Measurements from ENCODE around the gene MYO18A. TPM values are rescaled to one million over a fixed set of nuclear protein-coding genes. Genes with fewer than 3 reads are reported as not detected.
"Not testable (repeated sequence)": the region's sequence is repeated elsewhere in the genome, so short reads cannot be mapped to it uniquely, and the experiment has no call there.

Gene MYO18A
- total RNA-seq = 100 to 1,000 TPM; 106 to 332 TPM

- no peaks in the 10 kb centered on the region for H3K36me3 ChIP-seq
- H3K27me3 ChIP-seq (replicated peaks; ENCODE audit: insufficient read depth) = no peaks in the 10 kb centered on the region
- DNase-seq (ENCODE audit: low spot score) = no peak
- no peaks in the 10 kb centered on the region for H3K9me3 ChIP-seq
- peak; percentile 91 for TF ChIP-seq CTCF (IDR thresholded peaks at IDR 0.05)
- H3K4me3 ChIP-seq = peak within 1 kb of the TSS; percentile 82
- peak within 1 kb of the TSS; percentile 83 to 85 for H3K27ac ChIP-seq
- ATAC-seq (ENCODE audit: insufficient number of reproducible peaks, low FRiP score, low read depth) = peak; percentile 68
- peaks cover 22 to 48% of the 10 kb centered on the region in 2 donors for H3K4me1 ChIP-seq (ENCODE audit: control insufficient read depth in 1 of 2, low read depth in 2 of 2)
Observed at GRCh38 chr17:29180034-29180787, at the start of gene MYO18A. Gene MYO18A, minus strand, starts transcription at chr17:29180398. Its CDS starts 13,458 bp downstream, at chr17:29166940.

- ATAC-seq (ENCODE audit: insufficient number of reproducible peaks, low FRiP score, low read depth) (no peak), DNase-seq (ENCODE audit: low spot score) (no peak)
- H3K27ac ChIP-seq = no peak overlapping the region
- no peaks in the 10 kb centered on the region for H3K4me1 ChIP-seq (ENCODE audit: control insufficient read depth in 1 of 2, low read depth in 2 of 2)
- no peaks in the 10 kb centered on the region for H3K9me3 ChIP-seq
- TF ChIP-seq CTCF (IDR thresholded peaks at IDR 0.05) = no peak
- H3K4me3 ChIP-seq = no peak overlapping the region
- H3K36me3 ChIP-seq = no peaks in the 10 kb centered on the region
- no peaks in the 10 kb centered on the region for H3K27me3 ChIP-seq (replicated peaks; ENCODE audit: insufficient read depth)
Observed at GRCh38 chr17:29225396-29225795, 45.2 kb upstream of the MYO18A start.

- DNase-seq (ENCODE audit: low spot score); ATAC-seq (ENCODE audit: insufficient number of reproducible peaks, low FRiP score, low read depth): not testable (repeated sequence)
Observed at GRCh38 chr17:29221338-29221737, 41.1 kb upstream of the MYO18A start.

GRCh38 chr17:29219378-29220047, 39.3 kb upstream of the MYO18A start:
- Histone ChIP-seq H3K4me1 (ENCODE audit: control insufficient read depth in 1 of 2, low read depth in 2 of 2) (peaks cover 0 to 18% of the 10 kb centered on the region in 2 donors), H3K36me3 (no peaks in the 10 kb centered on the region), H3K9me3 (no peaks in the 10 kb centered on the region), H3K4me3 (no peak overlapping the region), H3K27ac (no peak overlapping the region), H3K27me3 (replicated peaks; ENCODE audit: insufficient read depth) (no peaks in the 10 kb centered on the region)
- ATAC-seq (ENCODE audit: insufficient number of reproducible peaks, low FRiP score, low read depth) = no peak
- DNase-seq (ENCODE audit: low spot score) = peak; percentile 45
- peak; percentile 96 for TF ChIP-seq CTCF (IDR thresholded peaks at IDR 0.05)

More at GRCh38 chr17:29221338-29221737, 41.1 kb upstream of the MYO18A start:
- H3K27me3 ChIP-seq (replicated peaks; ENCODE audit: insufficient read depth); H3K27ac ChIP-seq; H3K4me3 ChIP-seq; H3K4me1 ChIP-seq (ENCODE audit: control insufficient read depth in 1 of 2, low read depth in 2 of 2); H3K36me3 ChIP-seq; H3K9me3 ChIP-seq: not testable (repeated sequence)

GRCh38 chr17:29216856-29217255, 36.7 kb upstream of the MYO18A start:
- peaks cover 0 to 18% of the 10 kb centered on the region in 2 donors for H3K4me1 ChIP-seq (ENCODE audit: control insufficient read depth in 1 of 2, low read depth in 2 of 2)
- DNase-seq (ENCODE audit: low spot score) (no peak), ATAC-seq (ENCODE audit: insufficient number of reproducible peaks, low FRiP score, low read depth) (no peak)
- no peaks in the 10 kb centered on the region for H3K9me3 ChIP-seq
- H3K4me3 ChIP-seq = no peak overlapping the region
- H3K36me3 ChIP-seq = no peaks in the 10 kb centered on the region
- H3K27ac ChIP-seq = no peak overlapping the region
- H3K27me3 ChIP-seq (replicated peaks; ENCODE audit: insufficient read depth) = no peaks in the 10 kb centered on the region
- TF ChIP-seq CTCF (IDR thresholded peaks at IDR 0.05) = no peak

All from thoracic aorta (tissue), 2 donors.